ENCODE data around the gene TMEM143.

TMEM143 gene

DNA sequence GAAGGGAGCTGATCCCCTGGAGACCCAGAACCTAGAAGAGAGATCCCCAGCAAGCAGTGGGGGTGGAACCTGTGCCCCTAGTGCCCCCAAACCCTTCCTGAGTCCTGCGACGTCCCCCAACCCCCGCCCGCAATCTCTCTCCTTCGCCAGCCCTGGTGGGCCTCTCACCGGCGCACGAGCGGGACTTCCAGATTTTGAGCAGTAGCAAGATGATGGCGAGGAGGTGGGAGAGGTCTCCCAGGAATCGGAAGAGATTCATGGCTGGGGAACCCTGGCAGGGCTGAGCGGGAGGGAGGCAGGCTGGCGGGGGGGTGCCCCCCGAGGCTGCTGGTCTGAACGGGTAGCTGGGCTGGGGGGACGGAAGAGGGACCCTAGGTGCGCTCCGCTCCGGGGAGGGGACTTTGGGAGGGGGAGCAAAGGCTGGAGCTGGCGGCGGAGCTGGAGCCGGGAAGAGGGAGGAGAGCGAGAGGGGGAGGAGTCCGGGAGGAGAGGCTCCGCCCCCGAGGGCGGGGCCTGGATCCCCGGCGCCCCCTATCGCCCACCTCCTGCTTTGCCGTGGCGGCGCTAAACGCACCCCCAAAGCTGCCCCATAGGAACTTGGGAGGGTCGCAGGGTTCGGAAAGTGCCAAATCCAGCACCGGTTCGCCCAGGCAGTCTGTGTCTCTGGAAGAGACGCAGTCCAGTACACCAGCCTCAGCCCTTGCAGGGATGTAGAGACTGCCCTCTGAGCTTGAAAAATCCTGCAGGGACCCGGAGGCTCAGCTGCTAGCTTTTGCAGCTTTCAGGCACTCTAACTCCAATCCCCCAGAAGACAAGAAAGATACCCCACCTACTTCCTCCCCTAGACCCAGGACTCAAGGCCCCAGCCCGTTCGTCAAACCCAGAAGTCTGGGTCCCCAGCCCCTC, 27.6 kb upstream of the TMEM143 start, which contains the start of gene KDELR1:
KDELR1 (minus strand) TSS at position 452 of the 906 bp plus-strand sequence; CDS start at position 259, 193 bp downstream.
- peak within 1 kb of the TSS; percentile 90 for H3K4me3 ChIP-seq (ENCODE audit: low read depth, low read length)
- DNase-seq (ENCODE audit: low read depth), result peak; percentile 93
- TF ChIP-seq, protein P1, sequence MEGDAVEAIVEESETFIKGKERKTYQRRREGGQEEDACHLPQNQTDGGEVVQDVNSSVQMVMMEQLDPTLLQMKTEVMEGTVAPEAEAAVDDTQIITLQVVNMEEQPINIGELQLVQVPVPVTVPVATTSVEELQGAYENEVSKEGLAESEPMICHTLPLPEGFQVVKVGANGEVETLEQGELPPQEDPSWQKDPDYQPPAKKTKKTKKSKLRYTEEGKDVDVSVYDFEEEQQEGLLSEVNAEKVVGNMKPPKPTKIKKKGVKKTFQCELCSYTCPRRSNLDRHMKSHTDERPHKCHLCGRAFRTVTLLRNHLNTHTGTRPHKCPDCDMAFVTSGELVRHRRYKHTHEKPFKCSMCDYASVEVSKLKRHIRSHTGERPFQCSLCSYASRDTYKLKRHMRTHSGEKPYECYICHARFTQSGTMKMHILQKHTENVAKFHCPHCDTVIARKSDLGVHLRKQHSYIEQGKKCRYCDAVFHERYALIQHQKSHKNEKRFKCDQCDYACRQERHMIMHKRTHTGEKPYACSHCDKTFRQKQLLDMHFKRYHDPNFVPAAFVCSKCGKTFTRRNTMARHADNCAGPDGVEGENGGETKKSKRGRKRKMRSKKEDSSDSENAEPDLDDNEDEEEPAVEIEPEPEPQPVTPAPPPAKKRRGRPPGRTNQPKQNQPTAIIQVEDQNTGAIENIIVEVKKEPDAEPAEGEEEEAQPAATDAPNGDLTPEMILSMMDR (IDR thresholded peaks at IDR 0.05; ENCODE audit: low read depth, low read length), result peak; percentile 100
- TF ChIP-seq, protein P2, sequence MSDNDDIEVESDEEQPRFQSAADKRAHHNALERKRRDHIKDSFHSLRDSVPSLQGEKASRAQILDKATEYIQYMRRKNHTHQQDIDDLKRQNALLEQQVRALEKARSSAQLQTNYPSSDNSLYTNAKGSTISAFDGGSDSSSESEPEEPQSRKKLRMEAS (IDR thresholded peaks at IDR 0.05; ENCODE audit: low read depth, low read length), result no peak

DNA sequence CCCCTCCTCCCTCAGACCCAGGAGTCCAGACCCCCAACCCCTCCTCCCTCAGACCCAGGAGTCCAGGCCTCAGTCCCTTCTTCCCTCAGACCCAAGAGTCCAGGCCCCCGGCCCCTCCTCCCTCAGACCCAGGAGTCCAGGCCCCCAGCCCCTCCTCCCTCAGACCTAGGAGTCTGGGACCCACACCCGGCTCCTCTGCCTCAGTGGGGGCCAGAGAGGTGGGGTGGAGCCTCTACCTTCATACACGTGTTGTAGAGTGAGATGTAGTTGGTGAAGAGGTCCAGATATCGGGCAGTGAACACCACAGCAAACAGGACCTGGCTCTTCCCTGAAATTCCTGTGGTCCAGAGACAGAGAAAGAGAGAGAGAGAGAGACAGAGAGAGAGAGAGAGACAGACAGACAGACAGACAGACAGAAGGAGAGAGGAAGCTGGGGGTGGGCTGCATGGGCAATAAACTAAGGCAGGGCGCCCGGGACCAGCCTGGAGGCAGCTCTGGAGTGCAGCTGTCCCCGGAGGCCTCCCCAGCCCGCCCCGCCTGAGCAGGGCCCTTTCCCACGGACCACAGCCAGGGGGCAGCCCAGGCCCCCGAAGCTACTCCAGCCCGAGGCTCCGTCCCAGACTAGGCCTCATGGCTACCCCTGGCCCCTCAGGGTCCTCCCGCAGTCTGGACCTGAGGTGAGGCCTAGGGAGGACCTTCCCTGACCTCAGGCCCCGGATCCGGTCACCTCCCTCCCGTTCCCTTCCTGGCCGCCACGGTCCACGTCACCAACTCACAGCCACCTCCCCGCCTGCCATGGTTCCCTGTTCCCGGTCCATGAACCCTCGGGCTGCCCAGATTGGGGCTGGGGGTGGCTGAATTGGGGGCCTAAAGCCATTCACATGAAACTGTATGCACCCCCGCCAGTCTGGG, 26.7 kb upstream of the TMEM143 start:
- TF ChIP-seq, protein P1 (IDR thresholded peaks at IDR 0.05; ENCODE audit: low read depth, low read length), result peak; percentile 90
- TF ChIP-seq, protein P2 (IDR thresholded peaks at IDR 0.05; ENCODE audit: low read depth, low read length), result no peak
- no peak for TF ChIP-seq MYC (IDR thresholded peaks at IDR 0.05; ENCODE audit: low read depth, low read length)
- DNase-seq (ENCODE audit: low read depth), result peak; percentile 97

DNA sequence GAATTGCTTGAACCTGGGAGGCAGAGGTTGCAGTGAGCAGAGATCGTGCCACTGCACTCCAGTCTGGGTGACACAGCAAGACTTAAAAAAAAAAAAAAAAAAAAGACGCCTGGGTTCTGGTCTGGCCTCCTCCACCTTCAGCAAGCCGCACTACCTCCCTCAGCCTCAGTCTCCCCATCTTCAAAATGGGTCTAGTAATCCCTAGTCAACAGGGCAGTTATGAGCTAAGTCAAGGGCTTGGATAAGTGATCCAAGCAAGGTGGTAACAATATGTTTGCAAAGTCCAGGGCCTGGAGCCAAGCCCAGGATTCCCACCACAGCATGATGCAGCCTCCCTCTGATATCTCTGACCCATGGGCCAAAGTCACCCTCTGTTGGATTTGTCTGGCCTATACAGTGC, 23.2 kb upstream of the TMEM143 start:
- no peak for DNase-seq (ENCODE audit: low read depth)
- H3K4me3 ChIP-seq (ENCODE audit: low read depth, low read length), result no peak overlapping the region

More for the DNA sequence above, 26.7 kb upstream of the TMEM143 start:
- H3K4me3 ChIP-seq (ENCODE audit: low read depth, low read length), result peak overlapping the region; percentile 90

DNA sequence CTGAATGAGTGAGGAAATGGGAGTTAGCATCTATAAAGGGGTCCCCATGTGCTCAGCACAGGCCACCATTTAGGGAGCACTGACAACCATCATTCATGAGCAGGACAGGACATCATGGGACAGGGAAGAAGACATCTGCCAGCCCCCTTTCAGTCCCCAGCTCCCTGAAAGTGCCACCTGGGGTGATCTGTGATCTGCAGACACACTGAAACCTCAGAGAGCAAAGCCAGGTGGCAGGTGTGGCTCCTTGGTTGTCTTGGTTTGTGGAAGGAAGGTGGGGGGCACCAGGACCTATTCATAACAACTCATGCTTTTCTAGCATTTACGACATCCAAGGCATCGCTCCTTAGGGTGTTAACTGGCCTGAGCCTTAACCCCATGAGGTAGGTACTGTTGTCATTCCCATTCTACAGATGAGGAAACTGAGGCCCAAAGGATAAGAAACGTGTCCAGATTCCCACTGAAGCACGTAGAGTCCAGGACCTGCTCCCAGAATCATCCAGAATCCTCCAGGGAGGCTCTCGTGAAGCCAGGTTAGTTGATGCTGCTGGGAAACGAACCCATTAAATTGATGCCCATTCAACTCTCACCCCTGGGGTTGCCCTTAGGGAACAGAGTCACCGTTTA, 21.8 kb upstream of the TMEM143 start:
- no peak overlapping the region for H3K4me3 ChIP-seq (ENCODE audit: low read depth, low read length)
- no peak for DNase-seq (ENCODE audit: low read depth)
- TF ChIP-seq MYC (IDR thresholded peaks at IDR 0.05; ENCODE audit: low read depth, low read length) (no peak), POLR2A (IDR thresholded peaks at IDR 0.05; ENCODE audit: extremely low read depth, insufficient read length) (no peak)
- TF ChIP-seq, protein P1 (IDR thresholded peaks at IDR 0.05; ENCODE audit: low read depth, low read length), result no peak
- TF ChIP-seq, protein P2 (IDR thresholded peaks at IDR 0.05; ENCODE audit: low read depth, low read length), result no peak

More for the DNA sequence above, 23.2 kb upstream of the TMEM143 start:
- TF ChIP-seq POLR2A (IDR thresholded peaks at IDR 0.05; ENCODE audit: extremely low read depth, insufficient read length) (no peak), MYC (IDR thresholded peaks at IDR 0.05; ENCODE audit: low read depth, low read length) (no peak)
- TF ChIP-seq, protein P1 (IDR thresholded peaks at IDR 0.05; ENCODE audit: low read depth, low read length), result no peak
- TF ChIP-seq, protein P2 (IDR thresholded peaks at IDR 0.05; ENCODE audit: low read depth, low read length), result no peak

DNA sequence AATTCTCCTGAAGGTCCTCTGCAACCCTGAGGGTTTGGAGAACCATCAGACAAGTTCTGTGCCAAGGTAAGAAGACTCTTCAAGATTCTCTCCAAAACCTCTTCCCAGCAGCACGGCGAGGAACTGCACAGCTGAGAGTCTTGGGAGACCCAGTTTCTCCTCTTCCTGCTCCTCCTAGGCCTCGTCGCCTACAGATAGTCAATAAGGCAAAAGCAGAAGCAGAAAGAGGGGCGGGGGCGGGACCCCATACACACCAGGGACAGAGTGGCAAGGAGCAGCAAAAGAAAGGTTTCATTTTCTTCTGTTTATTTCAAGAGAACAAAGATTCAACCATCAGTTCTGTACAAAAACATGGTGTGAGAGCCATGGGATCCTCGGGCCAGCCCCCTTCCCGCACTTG, 18.5 kb upstream of the TMEM143 start:
- no peak overlapping the region for H3K4me3 ChIP-seq (ENCODE audit: low read depth, low read length)
- no peak for DNase-seq (ENCODE audit: low read depth)
- TF ChIP-seq, protein P1 (IDR thresholded peaks at IDR 0.05; ENCODE audit: low read depth, low read length), result no peak
- TF ChIP-seq, protein P2 (IDR thresholded peaks at IDR 0.05; ENCODE audit: low read depth, low read length), result no peak
- TF ChIP-seq MYC (IDR thresholded peaks at IDR 0.05; ENCODE audit: low read depth, low read length) (no peak), POLR2A (IDR thresholded peaks at IDR 0.05; ENCODE audit: extremely low read depth, insufficient read length) (no peak)
